Stimulated activated CD4-positive, alpha-beta T cell treated with anti-CD3 and anti-CD28 coated beads, Interleukin-2, amount 100 ng/mL, for 4 hours (primary cell): Measurements from ENCODE around the gene SLC4A1.
A peak's percentile ranks its signal among the peaks of the same experiment; 100 is the strongest.

Experiments used
- DNase-seq: peaks from one replicate; pipeline ENCODE4 v3.0.0-alpha.2; 2020; ENCODE audit warnings: low read depth

The SLC4A1 gene

DNA sequence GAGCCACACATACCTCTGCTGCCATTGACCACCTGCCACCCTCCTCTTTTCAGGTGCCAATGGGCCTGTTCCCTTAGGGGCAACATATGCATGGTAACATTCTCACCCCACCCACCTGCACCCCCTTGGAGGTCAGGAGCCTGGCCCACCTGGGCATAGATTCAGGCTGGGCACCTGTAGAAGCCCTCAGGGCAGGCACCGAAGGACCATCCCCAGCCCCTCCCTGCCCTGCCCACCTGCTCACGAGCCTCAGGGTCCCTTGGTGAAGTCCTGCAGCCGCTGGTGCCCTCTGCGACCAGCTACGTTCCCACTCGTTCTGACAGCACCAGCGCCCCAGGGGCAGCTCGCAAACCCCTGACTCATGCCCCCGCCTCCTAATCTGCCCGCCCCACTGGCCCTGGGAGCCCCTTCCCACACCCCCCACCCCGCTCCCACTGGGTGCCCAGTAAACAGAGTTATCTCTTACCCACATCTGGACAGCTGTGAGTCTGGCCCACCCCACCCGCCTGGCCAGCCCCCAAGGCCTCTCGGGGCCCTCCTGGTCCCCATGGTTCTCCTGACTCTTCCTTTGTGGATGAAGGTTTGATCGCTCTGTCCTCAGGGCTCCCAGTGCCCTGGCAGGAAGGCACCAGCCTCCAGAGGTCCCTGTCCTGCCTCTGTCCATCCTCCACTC is at the start of gene SLC4A1:
Gene SLC4A1 (minus strand): TSS at position 318 of the 673 bp plus-strand sequence. CDS start 5,269 bp downstream, outside the sequence.
- DNase-seq: no peak

DNA sequence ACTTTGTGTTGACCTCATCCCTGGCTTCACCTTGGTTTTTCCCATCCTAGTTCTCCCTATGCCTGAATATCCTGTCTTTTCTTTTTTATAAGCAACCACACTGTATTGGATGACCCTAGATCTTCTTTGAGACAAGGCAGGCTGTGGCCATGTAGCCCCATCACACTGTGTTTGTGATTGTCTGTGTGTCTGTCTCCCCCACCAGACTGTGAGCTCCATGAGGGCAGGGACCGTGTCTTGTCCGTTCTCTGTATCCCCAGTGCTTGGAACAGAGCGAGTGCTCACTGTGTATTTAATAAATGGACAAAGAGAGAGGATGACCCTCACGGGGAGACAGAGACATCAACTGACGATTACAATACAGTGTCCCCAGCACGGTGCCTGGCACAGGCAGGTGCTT is 49.6 kb upstream of the SLC4A1 start:
- no peak for DNase-seq

DNA sequence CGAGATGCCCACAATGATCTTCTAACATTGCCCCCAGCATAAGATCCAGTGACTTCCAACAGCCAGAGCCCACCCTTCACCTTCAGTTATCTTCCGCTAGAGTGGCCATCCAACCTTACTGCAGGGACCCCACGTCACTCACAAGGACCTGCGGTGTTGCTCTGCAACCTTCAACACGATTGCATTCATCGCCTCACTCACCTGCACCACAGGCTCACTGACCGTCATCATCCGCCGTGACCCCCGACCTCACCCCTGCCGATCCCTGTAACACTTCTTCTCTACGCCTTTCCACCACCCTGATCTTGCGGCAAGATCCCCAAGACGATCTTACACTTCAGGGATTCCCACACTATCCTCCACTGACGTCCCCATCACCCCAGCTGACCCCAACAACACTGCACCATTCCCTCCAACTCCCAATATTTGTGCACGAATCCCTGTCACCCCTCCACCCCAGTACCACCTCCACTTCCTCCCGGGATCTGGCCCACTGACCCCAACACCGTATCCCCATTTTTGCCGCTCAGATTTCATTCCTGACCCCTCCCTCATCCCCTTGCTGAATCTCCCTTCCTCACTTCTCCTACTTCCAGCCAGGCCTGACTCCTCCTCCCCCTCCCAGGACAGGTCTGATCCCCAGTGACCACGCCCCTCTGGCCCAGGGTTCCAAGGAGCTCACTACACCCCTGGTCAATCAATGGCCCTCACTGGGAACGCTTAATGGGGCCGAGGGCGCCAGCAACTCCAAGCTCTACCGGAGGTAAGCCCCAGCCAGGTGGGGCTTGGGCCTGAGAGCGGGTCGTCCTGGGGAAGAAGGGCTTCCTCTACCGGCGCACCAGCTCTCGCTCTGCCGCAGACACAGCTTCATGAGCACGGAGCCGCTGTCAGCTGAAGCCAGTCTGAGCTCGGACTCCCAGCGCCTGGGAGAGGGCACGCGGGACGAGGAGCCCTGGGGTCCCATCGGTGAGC is 48.1 kb upstream of the SLC4A1 start:
- DNase-seq: no peak

DNA sequence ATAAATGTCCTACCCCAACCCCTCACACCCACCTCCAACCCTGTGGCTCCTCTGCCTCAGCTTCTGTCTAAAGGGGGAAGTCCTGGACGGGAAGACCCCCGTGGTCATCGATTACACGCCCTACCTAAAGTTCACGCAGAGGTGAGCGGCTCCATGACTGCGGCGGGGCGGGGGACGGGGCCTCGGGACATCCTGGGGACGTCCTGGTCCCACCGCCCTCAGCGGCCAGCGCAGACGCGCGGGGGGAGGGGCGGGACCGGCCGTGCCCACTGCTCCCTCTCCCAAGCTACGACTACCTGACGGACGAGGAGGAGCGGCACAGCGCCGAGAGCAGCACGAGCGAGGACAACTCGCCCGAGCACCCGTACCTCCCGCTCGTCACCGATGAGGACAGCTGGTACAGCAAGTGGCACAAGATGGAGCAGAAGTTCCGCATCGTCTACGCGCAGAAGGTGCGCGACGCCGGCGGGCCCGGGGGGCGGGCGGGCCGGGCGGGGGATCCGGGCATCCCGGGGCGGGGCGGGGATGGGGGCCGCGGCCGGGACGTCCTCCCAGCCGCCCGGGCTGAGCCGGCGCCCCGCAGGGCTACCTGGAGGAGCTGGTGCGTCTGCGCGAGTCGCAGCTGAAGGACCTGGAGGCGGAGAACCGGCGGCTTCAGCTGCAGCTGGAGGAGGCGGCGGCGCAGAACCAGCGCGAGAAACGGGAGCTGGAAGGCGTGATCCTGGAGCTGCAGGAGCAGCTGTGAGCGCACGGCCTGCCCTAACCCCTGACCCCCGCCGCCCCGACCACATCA is 47.1 kb upstream of the SLC4A1 start:
- peak; percentile 24 for DNase-seq

DNA sequence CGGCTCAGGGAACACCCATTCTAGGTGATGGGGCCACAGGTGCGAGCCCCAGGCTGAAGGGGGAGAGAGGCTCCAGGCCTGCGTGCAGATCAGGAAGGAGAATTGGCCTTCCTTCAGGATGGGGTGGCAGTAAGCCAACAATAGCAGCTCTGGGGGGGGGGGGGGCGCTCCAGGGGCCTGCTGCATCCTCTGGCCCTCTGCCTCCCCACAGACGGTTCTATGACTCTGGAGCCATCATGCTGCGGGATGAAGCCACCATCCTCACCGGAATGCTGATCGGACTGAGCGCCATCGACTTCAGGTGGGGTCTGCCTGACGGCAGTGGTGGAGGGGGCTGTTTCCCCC is 46.6 kb upstream of the SLC4A1 start:
- DNase-seq: no peak

DNA sequence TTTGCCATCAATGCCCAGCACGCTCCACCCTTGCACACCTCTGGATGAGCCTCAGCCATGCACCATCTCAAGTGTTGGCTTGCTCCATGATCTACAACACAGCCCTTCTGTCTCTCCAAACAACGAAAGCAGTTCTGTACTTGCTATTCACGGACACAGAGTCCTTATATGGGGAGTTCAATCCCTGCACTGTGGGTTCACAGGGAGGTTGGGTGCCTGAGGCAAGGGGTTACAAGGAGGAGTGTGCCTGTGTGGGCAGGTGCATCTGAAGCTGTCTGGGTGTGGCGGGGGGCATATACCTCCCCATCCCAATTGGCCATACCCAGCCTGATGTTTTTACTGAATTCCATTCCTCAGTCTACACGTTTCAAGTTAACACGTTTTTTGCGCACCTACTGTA is 46.1 kb upstream of the SLC4A1 start:
- DNase-seq: no peak

DNA sequence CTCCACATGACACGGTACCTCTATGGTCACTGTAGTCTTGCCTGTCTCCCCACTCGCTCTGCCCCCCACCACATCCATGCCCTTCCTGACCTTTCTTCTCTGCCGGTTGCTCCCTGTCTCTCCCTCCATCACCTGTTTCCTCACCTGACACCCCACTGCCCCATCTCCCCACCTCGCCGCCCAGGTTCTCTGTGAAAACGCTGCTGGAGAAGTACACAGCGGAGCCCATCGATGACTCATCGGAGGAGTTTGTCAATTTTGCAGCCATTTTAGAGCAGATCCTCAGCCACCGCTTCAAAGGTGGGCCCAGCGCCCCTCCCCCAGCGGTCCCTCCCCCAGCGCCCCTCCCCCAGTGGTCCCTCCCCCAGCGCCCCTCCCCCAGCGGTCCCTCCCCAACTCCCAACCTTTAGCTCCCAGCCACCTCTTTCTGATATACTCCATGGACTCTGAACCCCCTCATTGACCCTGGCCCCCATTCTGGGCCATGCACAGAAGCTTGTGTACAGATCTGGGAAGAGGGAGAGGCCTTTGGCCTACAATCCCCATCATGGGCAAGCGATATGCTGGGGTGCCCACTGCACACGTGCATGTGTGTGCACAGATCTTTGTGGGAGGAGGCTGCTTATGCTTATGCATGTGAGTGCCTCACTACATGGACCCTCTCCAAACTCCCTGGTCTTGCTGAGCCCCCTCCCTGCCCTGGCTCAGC is 44.6 kb upstream of the SLC4A1 start:
- DNase-seq: no peak

DNA sequence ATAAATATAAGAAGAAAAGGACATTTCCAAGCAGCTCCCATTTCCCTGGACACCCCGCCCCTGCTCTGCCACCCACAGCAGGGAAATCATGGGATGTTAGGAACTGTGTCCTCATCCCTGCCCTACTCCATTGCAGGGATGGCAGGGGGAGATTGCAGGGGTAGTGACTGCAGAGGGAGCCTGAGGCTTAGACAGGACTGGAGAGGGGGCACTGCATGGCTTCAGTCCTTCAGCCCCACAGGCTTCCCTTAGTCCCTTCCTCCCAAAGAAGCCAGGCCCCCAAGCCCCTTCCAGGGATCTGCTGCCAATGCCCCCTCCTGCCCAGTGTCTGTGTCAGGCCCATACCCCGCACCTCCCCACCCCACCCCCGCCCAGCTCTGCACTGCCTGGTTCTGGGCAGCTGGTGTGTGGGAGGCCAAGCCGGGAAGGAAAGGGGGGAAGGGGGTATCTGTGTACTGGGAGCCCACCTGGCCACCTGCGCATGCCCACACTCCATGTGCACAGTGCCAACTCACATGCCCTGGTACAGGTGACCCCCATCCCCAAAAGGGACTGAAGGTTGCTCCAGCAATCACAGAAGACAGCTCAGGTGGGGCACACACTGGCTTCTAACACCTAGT is 43.7 kb upstream of the SLC4A1 start:
- DNase-seq: no peak

DNA sequence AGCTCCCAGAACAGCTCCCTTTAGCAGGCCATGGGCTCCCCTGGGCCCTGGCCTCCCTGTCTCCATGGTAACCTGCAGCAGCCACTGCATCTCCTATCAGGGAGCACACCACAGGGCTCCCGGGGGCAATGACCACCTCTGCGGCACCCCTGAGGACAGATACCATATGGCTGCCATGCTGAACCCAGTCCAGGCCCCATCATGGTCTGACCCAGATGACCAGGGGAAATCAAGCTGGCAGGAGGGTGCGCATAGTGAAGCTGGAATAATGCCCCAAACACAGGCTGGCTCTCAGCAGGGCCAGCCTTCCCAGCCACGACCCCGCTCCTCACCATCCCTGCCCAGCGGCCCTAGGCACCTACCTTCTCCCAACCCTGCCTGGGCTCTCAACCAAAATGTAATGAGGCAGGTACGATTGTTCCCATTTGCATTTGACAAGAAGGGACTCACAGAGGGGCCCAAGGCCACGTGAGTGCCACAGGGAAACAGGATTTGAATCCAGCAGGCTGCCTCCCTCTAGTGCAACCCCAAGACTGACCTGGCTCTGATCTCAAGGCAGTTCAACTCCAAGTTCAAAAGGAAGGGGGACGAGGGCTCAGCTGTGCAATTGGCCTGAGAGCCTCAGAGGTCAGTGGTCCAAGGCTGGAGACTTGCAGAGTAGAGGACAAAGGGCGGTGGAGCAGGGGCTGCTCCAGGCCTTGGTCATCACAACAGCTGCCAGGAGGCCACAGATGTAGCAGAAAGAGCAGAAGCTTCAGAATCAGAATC is 42.9 kb upstream of the SLC4A1 start:
- DNase-seq: no peak

DNA sequence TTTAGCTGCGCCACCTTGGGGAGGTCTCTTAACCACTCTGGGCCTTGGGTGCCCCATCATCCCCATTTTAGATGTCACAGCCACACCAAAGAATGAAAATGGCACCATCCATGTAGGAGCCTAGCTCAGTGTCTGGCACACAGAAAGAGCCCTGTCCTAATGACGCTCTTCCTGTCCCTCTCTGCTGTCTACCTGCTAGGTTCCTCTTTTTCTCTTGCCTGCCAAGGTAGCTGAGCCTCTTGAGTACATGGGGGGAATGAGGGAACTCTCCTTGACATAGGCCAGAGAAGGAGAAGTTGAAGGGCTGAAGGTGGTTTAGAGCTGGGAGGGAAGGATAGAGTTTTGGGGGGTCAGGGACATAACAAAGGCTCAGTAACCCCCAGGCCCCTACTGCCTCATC is 42.3 kb upstream of the SLC4A1 start:
- DNase-seq: no peak

DNA sequence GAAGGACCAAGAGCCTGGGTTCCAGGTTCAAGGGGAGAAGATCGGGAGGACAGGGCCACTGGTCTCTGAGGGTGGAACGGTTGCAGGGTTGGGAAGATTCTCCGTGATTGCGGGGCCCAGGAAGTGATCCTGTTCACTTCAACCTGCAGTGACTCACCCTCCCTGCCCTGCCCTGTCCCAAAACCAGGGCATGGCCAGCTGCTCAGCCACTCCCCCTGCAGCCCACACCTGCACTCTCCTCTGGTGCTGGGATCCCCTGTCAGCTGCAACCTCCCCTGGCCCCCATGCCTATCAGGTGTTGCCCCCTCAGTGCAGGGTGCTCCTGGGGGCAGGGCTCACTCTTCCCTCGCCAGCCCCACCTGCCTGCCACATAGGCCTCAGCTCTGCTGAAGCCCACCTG is 41.5 kb upstream of the SLC4A1 start:
- DNase-seq: no peak

DNA sequence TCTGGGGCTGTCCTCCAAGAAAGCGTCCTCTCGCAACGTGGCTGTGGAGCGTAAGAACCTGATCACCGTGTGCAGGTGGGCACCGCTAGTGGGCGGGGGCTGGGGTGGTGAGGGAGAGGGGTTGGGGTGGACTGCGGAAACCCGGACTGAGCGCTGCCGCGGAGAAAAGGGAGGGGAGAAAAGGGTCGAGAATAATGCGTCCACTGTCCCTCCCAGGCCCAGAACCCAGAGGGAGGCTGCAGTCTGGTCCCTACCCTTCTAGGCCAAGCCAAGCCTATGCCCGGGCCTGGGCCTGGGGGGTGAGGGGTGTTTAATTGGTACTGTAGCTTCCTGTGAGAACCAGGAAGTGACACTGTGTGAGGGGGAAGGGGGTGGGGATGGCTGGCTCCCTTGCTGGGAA is 40.9 kb upstream of the SLC4A1 start:
- no peak for DNase-seq

DNA sequence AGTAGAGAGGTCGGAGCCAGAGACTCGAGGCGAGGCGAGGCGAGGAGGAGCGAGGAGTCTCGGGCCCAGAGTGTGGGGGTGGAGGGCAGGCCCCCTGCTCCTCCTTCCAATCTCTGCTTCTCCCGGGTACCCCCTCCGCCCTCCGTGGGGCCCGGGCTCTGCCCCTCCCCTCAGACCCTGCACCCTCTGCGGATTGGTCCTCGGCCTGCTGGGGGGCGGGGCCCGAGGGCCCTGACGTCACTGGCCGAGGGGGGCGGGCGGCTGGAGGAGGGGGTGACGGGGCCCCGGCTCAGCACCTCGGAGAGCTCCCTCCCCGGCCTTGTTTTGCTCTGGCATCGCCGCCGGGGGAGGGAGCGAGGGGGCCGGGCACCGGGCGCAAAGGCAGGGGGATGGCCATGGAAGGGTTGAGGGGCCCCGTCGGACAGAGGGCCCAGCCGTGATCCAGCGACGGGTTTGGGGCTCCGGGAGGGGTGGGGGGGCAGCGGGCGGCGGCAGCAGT is 40.4 kb upstream of the SLC4A1 start, which contains the start of gene RUNDC3A:
Gene RUNDC3A (plus strand): TSS at position 282 of the 499 bp plus-strand sequence. CDS start 232 bp downstream, outside the sequence.
- peak; percentile 75 for DNase-seq

DNA sequence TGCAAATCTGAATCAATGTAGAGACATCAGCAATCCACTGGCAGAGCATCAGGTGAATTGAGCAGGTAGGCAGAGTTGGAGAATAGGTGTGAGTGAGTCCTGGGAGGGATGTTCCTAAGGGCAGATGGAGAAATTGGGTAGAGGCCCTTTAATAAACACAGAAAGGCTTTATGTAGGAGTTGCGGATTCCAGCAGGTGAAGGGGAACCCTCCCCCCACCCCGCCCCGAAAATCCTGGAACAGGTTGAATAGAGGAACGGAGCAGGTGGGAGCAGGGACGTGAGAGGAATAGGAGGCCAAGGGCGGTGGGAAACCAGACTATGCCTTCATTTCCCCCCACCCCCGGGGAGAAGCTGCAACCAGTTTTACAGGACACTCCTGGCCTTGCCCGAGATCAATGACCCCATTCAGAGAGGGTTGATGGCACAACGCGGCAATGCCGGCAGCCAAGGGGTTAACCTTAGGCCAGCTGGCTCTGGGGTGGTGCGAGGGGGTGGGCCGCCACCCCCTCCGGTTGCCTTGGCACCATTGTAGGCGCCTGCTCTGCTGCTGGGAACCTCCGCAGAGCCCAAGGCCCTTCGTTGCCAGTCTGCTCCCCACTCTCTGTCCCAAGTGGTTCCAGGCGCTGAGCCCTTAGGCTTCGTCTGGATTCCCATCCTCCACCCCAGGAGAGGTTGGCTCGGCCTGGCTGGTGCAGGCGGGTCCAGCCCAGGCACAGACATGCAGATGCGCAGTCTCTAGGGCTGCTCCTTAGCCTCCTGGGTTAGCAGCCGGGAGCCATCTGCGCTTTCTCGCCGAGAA is 39.7 kb upstream of the SLC4A1 start:
- no peak for DNase-seq

DNA sequence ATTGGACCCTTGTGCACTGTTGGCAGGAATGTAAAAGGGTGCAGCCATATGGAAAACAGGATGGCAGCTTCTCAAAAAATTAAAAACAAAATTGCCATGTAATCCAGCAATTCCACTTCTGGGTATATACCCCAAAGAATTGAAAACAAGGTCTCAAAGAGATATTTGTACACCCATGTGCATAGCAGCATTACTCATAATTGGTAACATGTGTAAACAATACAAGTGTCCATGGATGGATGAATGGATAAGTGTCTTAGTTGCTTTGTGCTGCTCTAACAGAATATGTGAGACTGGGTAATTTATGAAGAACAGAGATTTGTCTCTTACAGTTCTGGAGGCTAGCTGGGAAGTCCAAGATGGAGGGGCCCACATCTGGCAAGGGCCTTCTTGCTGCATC is 36.7 kb upstream of the SLC4A1 start:
- no peak for DNase-seq

DNA sequence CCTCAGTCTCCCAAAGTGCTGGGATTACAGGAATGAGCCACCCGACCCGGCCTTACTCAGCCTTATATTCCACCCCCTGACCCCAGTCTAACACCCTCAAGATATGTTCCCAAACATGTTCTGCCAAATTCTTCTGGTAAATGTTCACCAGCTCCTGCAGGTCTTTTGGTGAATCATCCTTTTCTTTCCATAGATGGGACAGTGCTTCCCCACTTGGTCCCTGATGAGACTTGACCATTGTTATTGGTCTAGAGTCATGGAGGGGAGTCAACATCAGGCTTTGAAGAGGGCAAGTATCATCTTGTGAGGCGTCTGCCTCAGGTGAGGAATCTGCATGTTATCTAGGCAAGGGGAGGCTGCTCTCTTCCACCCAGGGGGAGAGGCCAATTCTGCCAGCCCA is 30.0 kb upstream of the SLC4A1 start:
- no peak for DNase-seq

DNA sequence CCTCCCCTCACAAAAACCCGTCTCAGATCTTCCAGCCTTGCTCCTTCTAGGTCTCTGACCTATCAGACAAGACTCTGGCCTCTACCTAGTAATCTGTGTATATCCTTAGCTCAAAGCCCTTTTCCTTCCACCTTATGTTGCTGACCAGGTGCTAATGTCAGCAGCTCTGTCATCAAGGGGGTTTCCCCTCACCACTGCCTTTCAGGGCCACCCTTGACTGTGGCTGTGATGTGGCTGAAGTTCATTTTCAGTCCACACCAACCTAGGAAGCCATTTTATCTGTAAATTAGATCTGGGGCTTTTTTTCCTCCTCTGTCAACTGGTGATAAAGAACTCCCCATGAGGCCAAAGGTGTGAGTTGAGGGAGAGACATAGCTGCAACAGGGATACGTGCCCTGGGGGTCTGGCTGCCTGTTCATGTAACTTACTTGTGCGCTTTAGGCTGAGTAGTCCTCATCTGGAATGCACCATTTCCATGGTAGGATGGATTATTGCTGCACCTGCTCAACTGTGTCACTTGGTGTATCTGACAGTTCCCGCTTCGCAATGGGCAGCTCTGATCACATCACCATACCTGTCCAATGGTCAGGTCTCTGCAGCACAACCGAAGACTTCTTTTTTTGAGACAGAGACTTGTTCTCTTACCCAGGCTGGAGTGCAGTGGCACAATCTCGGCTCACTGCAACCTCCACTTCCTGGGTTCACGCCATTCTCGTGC is 25.7 kb upstream of the SLC4A1 start:
- no peak for DNase-seq

DNA sequence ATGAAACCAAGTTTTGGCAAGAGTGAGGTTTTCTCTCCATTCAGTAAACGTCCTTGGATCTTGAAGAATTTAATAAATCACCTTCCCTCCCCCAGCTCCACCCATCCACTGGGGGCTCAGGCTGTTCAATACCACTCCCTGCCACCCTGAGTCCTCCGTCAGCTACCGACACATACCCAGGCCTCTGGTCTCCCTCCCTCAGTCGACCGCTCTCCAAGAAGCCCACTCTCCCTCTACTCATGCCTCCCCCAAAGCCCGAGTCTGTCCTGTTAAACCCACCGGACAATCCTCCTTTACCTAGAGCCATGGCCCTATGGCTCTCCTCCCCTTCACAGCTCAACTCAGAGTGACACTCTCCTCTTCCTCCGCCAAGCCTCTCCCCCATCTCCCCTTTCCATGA is 19.7 kb upstream of the SLC4A1 start:
- no peak for DNase-seq

DNA sequence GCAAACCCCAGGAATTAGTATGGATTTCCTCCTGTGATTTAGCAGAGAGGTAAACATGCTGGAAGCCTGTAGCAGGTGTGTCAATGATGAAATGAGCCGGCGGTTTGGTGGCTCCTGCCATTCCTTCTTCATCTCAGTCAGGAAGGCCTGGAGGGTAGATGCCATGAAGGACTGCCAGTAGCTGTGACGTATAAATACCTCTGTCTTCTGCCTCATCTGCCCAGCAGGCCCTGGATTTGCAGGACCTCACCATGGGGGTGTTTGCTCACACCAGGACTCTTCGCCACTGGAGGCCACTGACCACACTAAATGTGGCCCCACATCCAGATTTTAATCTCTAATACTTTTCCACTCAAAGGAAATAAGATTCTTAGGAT is 16.1 kb upstream of the SLC4A1 start:
- DNase-seq: no peak
